NCI-H2081 (cell line): ENCODE data around the gene TRAPPC12.

Source experiments
- DNase-seq, 2 experiments: peaks; one replicate each; lab custom pipeline; 2025; lab: John Stamatoyannopoulos, UW

Gene TRAPPC12

GRCh38 chr2:3468296-3468988, 88.9 kb downstream of the TRAPPC12 start:
- DNase-seq = no peak

GRCh38 chr2:3469486-3469885, 90.0 kb downstream of the TRAPPC12 start:
- no peak for DNase-seq

- DNase-seq = no peak
Measured at GRCh38 chr2:3470166-3470651, 90.7 kb downstream of the TRAPPC12 start.

GRCh38 chr2:3470856-3471737, 91.6 kb downstream of the TRAPPC12 start:
- DNase-seq = no peak

- no peak for DNase-seq
Measured at GRCh38 chr2:3472296-3472695, 92.8 kb downstream of the TRAPPC12 start.

GRCh38 chr2:3472966-3473365, 93.5 kb downstream of the TRAPPC12 start:
- DNase-seq = no peak

GRCh38 chr2:3475771-3476170, 96.3 kb downstream of the TRAPPC12 start:
- DNase-seq = no peak

GRCh38 chr2:3476321-3476984, 97.0 kb downstream of the TRAPPC12 start:
- no peak for DNase-seq

GRCh38 chr2:3476985-3477327, 97.5 kb downstream of the TRAPPC12 start:
- no peak for DNase-seq

- DNase-seq = no peak
Measured at GRCh38 chr2:3478846-3479385, 99.4 kb downstream of the TRAPPC12 start.

GRCh38 chr2:3479430-3480320, 100.2 kb downstream of the TRAPPC12 start:
- DNase-seq = peak in 1 of 2 experiments; percentile 8

GRCh38 chr2:3480352-3481010, 101.0 kb downstream of the TRAPPC12 start:
- DNase-seq = peak; percentile 16 to 30

GRCh38 chr2:3481011-3481400, 101.5 kb downstream of the TRAPPC12 start:
- no peak for DNase-seq

GRCh38 chr2:3481736-3482362, 102.4 kb downstream of the TRAPPC12 start:
- no peak for DNase-seq

GRCh38 chr2:3482363-3482821, 102.9 kb downstream of the TRAPPC12 start:
- no peak for DNase-seq

- DNase-seq = no peak
Measured at GRCh38 chr2:3483227-3483985, 103.9 kb downstream of the TRAPPC12 start.

- no peak for DNase-seq
Measured at GRCh38 chr2:3483986-3484960, 104.8 kb downstream of the TRAPPC12 start.

- DNase-seq = no peak
Measured at GRCh38 chr2:3485166-3485565, 105.7 kb downstream of the TRAPPC12 start.
